ENCODE data around the gene LCMT1. TPM values are rescaled to one million over a fixed set of nuclear protein-coding genes. Genes with fewer than 3 reads are reported as not detected.

LCMT1 gene
- total RNA-seq, 1 experiment from 2014 or later = 44.2 TPM

DNA sequence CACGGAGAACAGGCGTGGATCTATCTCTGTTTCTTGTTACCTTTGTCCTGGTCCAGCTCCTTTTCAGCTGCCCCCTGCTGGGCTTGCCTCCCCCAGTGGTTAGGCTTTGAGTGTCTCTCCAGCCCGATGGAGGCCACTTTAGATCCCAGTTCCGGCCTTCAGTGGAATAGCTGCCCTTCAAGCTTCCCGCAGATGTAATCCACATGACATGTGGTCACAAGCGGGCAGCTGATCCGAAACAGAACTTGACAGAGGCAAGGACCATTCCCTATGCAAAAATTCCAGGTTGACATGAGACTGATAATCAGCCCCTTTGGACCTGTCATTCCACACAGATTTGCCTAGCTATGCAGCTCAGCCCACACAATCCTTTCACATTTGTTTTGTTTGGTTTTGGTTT lies 64.6 kb downstream of the LCMT1 start:
- no peaks in the 10 kb centered on the region for H3K4me1 ChIP-seq (ENCODE audit: control insufficient read depth, insufficient read depth, low read length)
- no peak overlapping the region for H3K4me3 ChIP-seq (ENCODE audit: low read depth in 2 of 2, low read length in 2 of 2)
- ATAC-seq (no peak), DNase-seq (ENCODE audit: low read depth, low spot score) (no peak)
- intact Hi-C loops (cut with micrococcal nuclease; ENCODE audit: unreplicated experiment) = no loop called here
- H3K9me3 ChIP-seq (ENCODE audit: control insufficient read depth, insufficient read depth, low read depth, low read length) = no peaks in the 10 kb centered on the region
- POLR2A ChIA-PET = interaction anchor here (0.6 to 0.7 kb wide), 2 partner anchors 376 to 540 kb away, joined by 3 to 11 read pairs; no protein-coding TSS in a partner anchor
- no peaks in the 10 kb centered on the region for H3K27me3 ChIP-seq (ENCODE audit: control insufficient read depth, insufficient read depth, low read length)
- TF ChIP-seq TCF7L2 (IDR thresholded peaks at IDR 0.05; ENCODE audit: low read depth, low read length) (no peak), POLR2AphosphoS5 (IDR thresholded peaks at IDR 0.05; ENCODE audit: low read depth, low read length) (no peak), SIN3A (IDR thresholded peaks at IDR 0.05; ENCODE audit: borderline replicate concordance, insufficient read depth, low read depth, low read length) (no peak)
- TF ChIP-seq, protein P1, sequence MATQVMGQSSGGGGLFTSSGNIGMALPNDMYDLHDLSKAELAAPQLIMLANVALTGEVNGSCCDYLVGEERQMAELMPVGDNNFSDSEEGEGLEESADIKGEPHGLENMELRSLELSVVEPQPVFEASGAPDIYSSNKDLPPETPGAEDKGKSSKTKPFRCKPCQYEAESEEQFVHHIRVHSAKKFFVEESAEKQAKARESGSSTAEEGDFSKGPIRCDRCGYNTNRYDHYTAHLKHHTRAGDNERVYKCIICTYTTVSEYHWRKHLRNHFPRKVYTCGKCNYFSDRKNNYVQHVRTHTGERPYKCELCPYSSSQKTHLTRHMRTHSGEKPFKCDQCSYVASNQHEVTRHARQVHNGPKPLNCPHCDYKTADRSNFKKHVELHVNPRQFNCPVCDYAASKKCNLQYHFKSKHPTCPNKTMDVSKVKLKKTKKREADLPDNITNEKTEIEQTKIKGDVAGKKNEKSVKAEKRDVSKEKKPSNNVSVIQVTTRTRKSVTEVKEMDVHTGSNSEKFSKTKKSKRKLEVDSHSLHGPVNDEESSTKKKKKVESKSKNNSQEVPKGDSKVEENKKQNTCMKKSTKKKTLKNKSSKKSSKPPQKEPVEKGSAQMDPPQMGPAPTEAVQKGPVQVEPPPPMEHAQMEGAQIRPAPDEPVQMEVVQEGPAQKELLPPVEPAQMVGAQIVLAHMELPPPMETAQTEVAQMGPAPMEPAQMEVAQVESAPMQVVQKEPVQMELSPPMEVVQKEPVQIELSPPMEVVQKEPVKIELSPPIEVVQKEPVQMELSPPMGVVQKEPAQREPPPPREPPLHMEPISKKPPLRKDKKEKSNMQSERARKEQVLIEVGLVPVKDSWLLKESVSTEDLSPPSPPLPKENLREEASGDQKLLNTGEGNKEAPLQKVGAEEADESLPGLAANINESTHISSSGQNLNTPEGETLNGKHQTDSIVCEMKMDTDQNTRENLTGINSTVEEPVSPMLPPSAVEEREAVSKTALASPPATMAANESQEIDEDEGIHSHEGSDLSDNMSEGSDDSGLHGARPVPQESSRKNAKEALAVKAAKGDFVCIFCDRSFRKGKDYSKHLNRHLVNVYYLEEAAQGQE (IDR thresholded peaks at IDR 0.05; ENCODE audit: insufficient read depth in 1 of 2, low read depth in 2 of 2, low read length in 1 of 2) = no peak
- TF ChIP-seq, protein P2, sequence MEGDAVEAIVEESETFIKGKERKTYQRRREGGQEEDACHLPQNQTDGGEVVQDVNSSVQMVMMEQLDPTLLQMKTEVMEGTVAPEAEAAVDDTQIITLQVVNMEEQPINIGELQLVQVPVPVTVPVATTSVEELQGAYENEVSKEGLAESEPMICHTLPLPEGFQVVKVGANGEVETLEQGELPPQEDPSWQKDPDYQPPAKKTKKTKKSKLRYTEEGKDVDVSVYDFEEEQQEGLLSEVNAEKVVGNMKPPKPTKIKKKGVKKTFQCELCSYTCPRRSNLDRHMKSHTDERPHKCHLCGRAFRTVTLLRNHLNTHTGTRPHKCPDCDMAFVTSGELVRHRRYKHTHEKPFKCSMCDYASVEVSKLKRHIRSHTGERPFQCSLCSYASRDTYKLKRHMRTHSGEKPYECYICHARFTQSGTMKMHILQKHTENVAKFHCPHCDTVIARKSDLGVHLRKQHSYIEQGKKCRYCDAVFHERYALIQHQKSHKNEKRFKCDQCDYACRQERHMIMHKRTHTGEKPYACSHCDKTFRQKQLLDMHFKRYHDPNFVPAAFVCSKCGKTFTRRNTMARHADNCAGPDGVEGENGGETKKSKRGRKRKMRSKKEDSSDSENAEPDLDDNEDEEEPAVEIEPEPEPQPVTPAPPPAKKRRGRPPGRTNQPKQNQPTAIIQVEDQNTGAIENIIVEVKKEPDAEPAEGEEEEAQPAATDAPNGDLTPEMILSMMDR (IDR thresholded peaks at IDR 0.05) = no peak
- in situ Hi-C loops (cut with HindIII; ENCODE audit: low pct_unique_long_range_greater_than_20kb, low sequenced_read_pairs) = no loop called here
- H3K27ac ChIP-seq (ENCODE audit: low read length) = no peak overlapping the region
- no peaks in the 10 kb centered on the region for H3K36me3 ChIP-seq (ENCODE audit: control insufficient read depth, insufficient read depth, low read length)
- CTCF ChIA-PET = interaction anchor here (0.7 to 1.6 kb wide), 2 partner anchors 49 to 57 kb away, joined by 6 to 10 read pairs; no protein-coding TSS in a partner anchor
- BruUV-seq (replicated peaks) = no TSS peak

DNA sequence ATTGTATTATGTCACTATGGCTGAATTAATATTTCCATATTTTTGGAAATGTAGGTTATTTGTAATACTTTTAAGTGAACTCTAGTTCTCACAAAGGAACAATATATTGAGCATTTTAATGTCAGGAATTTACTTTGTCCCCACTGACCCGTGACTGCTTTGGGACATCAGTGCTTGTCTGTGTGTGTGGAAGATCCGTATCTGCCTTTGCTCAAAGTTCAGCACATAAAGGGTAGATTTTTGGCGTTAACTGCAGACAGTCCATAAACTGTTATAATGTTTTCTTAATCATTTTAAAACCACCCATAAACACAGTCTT lies 65.9 kb downstream of the LCMT1 start:
- Histone ChIP-seq H3K27ac (ENCODE audit: low read length) (no peak overlapping the region), H3K36me3 (ENCODE audit: control insufficient read depth, insufficient read depth, low read length) (no peaks in the 10 kb centered on the region), H3K27me3 (ENCODE audit: control insufficient read depth, insufficient read depth, low read length) (no peaks in the 10 kb centered on the region), H3K9me3 (ENCODE audit: control insufficient read depth, insufficient read depth, low read depth, low read length) (no peaks in the 10 kb centered on the region), H3K4me3 (ENCODE audit: low read depth in 2 of 2, low read length in 2 of 2) (no peak overlapping the region), H3K4me1 (ENCODE audit: control insufficient read depth, insufficient read depth, low read length) (no peaks in the 10 kb centered on the region)
- DNase-seq (ENCODE audit: low read depth, low spot score) (no peak), ATAC-seq (no peak)
- CTCF ChIA-PET = no interaction called here
- in situ Hi-C loops (cut with HindIII; ENCODE audit: low pct_unique_long_range_greater_than_20kb, low sequenced_read_pairs) = no loop called here
- no TSS peak for BruUV-seq (replicated peaks)
- no peak for TF ChIP-seq TCF7L2 (IDR thresholded peaks at IDR 0.05; ENCODE audit: low read depth, low read length)
- no peak for TF ChIP-seq POLR2AphosphoS5 (IDR thresholded peaks at IDR 0.05; ENCODE audit: low read depth, low read length)
- no peak for TF ChIP-seq SIN3A (IDR thresholded peaks at IDR 0.05; ENCODE audit: borderline replicate concordance, insufficient read depth, low read depth, low read length)
- TF ChIP-seq, protein P2 (IDR thresholded peaks at IDR 0.05) = no peak
- TF ChIP-seq, protein P1 (IDR thresholded peaks at IDR 0.05; ENCODE audit: insufficient read depth in 1 of 2, low read depth in 2 of 2, low read length in 1 of 2) = no peak
- intact Hi-C loops (cut with micrococcal nuclease; ENCODE audit: unreplicated experiment) = no loop called here
- POLR2A ChIA-PET = no interaction called here
